ENCODE measurements around the gene SYK. TPM values are rescaled to one million over a fixed set of nuclear protein-coding genes. Genes with fewer than 3 reads are reported as not detected.

Gene SYK
- polyA plus RNA-seq, 1 of the 3 experiments (the other 2 are of a cell fraction), result not detected

DNA sequence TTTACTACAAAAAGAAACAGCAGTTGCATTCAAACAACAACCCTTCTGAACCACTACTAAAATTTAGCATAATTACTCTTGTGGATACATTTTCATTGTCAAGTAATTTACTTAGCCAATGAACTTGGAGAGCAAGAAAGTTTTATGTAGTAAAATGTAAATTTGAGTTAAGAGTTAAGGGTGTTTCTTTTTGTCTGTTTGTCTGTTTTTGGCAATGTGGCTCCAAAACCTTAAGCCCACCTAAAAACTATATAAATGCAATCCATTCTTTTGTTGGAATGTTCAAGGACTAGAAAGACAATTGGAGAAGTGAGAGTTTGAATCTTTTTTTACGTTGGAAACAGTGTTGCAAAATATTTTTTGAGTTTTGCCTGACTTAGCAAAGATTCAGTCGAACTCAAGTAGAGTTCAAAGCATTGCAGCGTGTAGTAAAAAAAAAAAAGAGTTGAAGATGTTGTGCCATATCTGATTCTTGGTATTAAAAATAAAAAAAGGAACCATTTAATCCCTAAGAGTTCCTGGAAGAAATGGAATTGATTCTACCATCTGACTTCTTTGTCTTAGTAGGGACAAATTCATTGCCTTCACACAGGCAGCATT lies 867 bp downstream of the SYK start:
- WGBS (ENCODE audit: low lambda C conversion rate), result 48% methylated on average over 3 of the region's 3 CpGs
- Histone ChIP-seq H2AFZ (ENCODE audit: low read depth) (no peak overlapping the region), H3K9me2 (no peaks in the 10 kb centered on the region), H3K79me2 (ENCODE audit: insufficient read depth) (no peaks in the 10 kb centered on the region), H4K20me1 (ENCODE audit: insufficient read depth) (no peaks in the 10 kb centered on the region), H3K27ac (ENCODE audit: low read depth in 2 of 2, low read length in 1 of 2) (no peak overlapping the region), H3K4me2 (no peak overlapping the region), H3K9ac (no peak overlapping the region), H3F3A (replicated peaks; ENCODE audit: insufficient read depth) (no peaks in the 10 kb centered on the region), H3K27me3 (ENCODE audit: insufficient read depth) (no peaks in the 10 kb centered on the region), H3K4me3 (ENCODE audit: low read depth in 2 of 2, low read length in 1 of 2) (no peak overlapping the region), H3K4me1 (ENCODE audit: control insufficient read depth in 1 of 2, insufficient read depth in 2 of 2, low read depth in 1 of 2, low read length in 1 of 2) (peaks cover 0 to 10% of the 10 kb centered on the region in 2 experiments; a peak in 1 of 4 replicates), H3K9me3 (no peaks in the 10 kb centered on the region; the same call in 1 of the 2 replicates), H3K36me3 (replicated peaks in 1 of 2; ENCODE audit: control insufficient read depth in 1 of 2, insufficient read depth in 2 of 2, low read length in 1 of 2) (no peaks in the 10 kb centered on the region)
- POLR2A ChIA-PET, result no interaction called here
- CTCF ChIA-PET, result interaction anchor here (1.0 kb wide), 1 partner anchor 11 kb away, joined by 3 read pairs; no protein-coding TSS in a partner anchor
- TF ChIP-seq GABPA (IDR thresholded peaks at IDR 0.05; ENCODE audit: low read depth), result no peak
- DNase-seq, result no peak

DNA sequence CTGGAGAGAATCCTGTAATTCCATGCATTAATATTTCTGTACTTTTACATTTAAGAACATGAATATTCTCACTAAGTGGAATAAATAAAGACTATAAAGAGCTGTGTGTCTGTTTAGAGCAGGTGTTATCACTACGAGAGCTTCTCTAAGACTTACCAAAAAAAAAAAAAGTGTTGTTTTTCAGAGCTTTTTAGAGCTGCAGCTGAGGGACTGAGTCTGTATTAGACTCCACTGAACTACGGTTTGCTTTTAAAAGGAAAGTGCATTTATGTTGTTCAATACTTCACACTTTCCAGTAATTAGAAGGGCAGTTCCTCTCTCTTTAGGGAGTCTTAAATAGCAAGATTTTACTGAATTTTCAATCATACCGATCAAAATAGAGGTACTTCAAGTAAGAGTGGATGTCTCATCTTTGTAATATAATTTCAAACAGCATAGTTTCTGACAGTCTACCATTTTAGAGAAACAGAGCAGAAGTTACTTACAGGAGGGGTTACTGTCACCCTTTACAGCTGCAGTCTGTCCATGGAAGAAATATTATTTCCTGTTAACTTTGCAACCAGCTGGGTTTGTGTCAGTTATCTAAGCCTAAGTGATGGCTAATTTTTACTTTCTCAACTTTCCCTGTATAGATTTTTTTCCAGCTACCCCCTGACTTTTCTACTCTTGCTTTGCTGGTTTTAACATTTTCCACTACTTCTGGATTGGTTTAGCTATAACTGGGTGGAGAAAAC lies 2.4 kb downstream of the SYK start:
- DNase-seq, result no peak
- H3K9ac ChIP-seq, result no peak overlapping the region
- H2AFZ ChIP-seq (ENCODE audit: low read depth), result no peak overlapping the region
- H4K20me1 ChIP-seq (ENCODE audit: insufficient read depth), result no peaks in the 10 kb centered on the region
- peaks cover 0 to 10% of the 10 kb centered on the region in 2 experiments; a peak in 1 of 4 replicates for H3K4me1 ChIP-seq (ENCODE audit: control insufficient read depth in 1 of 2, insufficient read depth in 2 of 2, low read depth in 1 of 2, low read length in 1 of 2)
- no peaks in the 10 kb centered on the region for H3K9me2 ChIP-seq
- no peaks in the 10 kb centered on the region for H3F3A ChIP-seq (replicated peaks; ENCODE audit: insufficient read depth)
- ChIA-PET POLR2A (no interaction called here), CTCF (interaction anchor here (0.9 kb wide), 1 partner anchor 663 kb away, joined by 3 read pairs; no protein-coding TSS in a partner anchor)
- H3K4me3 ChIP-seq (ENCODE audit: low read depth in 2 of 2, low read length in 1 of 2), result no peak overlapping the region
- H3K4me2 ChIP-seq, result no peak overlapping the region
- H3K79me2 ChIP-seq (ENCODE audit: insufficient read depth), result no peaks in the 10 kb centered on the region
- no peaks in the 10 kb centered on the region for H3K36me3 ChIP-seq (replicated peaks in 1 of 2; ENCODE audit: control insufficient read depth in 1 of 2, insufficient read depth in 2 of 2, low read length in 1 of 2)
- 43% methylated on average over 3 of the region's 3 CpGs for WGBS (ENCODE audit: low lambda C conversion rate)
- TF ChIP-seq, protein P1, sequence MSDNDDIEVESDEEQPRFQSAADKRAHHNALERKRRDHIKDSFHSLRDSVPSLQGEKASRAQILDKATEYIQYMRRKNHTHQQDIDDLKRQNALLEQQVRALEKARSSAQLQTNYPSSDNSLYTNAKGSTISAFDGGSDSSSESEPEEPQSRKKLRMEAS (IDR thresholded peaks at IDR 0.05; ENCODE audit: low read depth), result no peak
- TF ChIP-seq, protein P2, sequence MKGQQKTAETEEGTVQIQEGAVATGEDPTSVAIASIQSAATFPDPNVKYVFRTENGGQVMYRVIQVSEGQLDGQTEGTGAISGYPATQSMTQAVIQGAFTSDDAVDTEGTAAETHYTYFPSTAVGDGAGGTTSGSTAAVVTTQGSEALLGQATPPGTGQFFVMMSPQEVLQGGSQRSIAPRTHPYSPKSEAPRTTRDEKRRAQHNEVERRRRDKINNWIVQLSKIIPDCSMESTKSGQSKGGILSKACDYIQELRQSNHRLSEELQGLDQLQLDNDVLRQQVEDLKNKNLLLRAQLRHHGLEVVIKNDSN (IDR thresholded peaks at IDR 0.05; ENCODE audit: borderline replicate concordance, low read depth), result no peak
- TF ChIP-seq, protein P3, sequence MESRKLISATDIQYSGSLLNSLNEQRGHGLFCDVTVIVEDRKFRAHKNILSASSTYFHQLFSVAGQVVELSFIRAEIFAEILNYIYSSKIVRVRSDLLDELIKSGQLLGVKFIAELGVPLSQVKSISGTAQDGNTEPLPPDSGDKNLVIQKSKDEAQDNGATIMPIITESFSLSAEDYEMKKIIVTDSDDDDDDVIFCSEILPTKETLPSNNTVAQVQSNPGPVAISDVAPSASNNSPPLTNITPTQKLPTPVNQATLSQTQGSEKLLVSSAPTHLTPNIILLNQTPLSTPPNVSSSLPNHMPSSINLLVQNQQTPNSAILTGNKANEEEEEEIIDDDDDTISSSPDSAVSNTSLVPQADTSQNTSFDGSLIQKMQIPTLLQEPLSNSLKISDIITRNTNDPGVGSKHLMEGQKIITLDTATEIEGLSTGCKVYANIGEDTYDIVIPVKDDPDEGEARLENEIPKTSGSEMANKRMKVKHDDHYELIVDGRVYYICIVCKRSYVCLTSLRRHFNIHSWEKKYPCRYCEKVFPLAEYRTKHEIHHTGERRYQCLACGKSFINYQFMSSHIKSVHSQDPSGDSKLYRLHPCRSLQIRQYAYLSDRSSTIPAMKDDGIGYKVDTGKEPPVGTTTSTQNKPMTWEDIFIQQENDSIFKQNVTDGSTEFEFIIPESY (IDR thresholded peaks at IDR 0.05; ENCODE audit: borderline replicate concordance, low read depth), result no peak
- TF ChIP-seq GABPA (IDR thresholded peaks at IDR 0.05; ENCODE audit: low read depth) (no peak), RFX5 (IDR thresholded peaks at IDR 0.05; ENCODE audit: low read length) (no peak), RAD21 (IDR thresholded peaks at IDR 0.05; ENCODE audit: low read length) (no peak), FOXM1 (IDR thresholded peaks at IDR 0.05; ENCODE audit: low read depth) (no peak), FOXJ3 (CRISPR knock-in tag; IDR thresholded peaks at IDR 0.05) (no peak), JUND (IDR thresholded peaks at IDR 0.05) (no peak)
- TF ChIP-seq, protein P4, sequence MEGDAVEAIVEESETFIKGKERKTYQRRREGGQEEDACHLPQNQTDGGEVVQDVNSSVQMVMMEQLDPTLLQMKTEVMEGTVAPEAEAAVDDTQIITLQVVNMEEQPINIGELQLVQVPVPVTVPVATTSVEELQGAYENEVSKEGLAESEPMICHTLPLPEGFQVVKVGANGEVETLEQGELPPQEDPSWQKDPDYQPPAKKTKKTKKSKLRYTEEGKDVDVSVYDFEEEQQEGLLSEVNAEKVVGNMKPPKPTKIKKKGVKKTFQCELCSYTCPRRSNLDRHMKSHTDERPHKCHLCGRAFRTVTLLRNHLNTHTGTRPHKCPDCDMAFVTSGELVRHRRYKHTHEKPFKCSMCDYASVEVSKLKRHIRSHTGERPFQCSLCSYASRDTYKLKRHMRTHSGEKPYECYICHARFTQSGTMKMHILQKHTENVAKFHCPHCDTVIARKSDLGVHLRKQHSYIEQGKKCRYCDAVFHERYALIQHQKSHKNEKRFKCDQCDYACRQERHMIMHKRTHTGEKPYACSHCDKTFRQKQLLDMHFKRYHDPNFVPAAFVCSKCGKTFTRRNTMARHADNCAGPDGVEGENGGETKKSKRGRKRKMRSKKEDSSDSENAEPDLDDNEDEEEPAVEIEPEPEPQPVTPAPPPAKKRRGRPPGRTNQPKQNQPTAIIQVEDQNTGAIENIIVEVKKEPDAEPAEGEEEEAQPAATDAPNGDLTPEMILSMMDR (IDR thresholded peaks at IDR 0.05), result no peak
- H3K9me3 ChIP-seq, result no peaks in the 10 kb centered on the region; the same call in 1 of the 2 replicates
- no peaks in the 10 kb centered on the region for H3K27me3 ChIP-seq (ENCODE audit: insufficient read depth)
- no peak overlapping the region for H3K27ac ChIP-seq (ENCODE audit: low read depth in 2 of 2, low read length in 1 of 2)
